HTERT RPE-1 (cell line): Measurements from ENCODE around the gene PLEKHJ1.

ENCODE experiments used
- in situ Hi-C: fragments of 300-500 bp; cut with MboI; formaldehyde crosslinking; loops from 4 replicates; pipeline ENCODE4 v1.14.3; 2020; ENCODE audit warnings: low sequenced_read_pairs

Gene PLEKHJ1

GRCh38 chr19:2270157-2270422 is 34.0 kb upstream of the PLEKHJ1 start:
- in situ Hi-C loops, result no loop called here

GRCh38 chr19:2269244-2270156 is 33.4 kb upstream of the PLEKHJ1 start:
- in situ Hi-C loops, result no loop called here

GRCh38 chr19:2268861-2269243 is 32.7 kb upstream of the PLEKHJ1 start:
- in situ Hi-C loops, result no loop called here

GRCh38 chr19:2268480-2268830 is 32.3 kb upstream of the PLEKHJ1 start:
- in situ Hi-C loops, result no loop called here

GRCh38 chr19:2266183-2266993 is 30.3 kb upstream of the PLEKHJ1 start:
- in situ Hi-C loops, result no loop called here

GRCh38 chr19:2261438-2262172 is 25.5 kb upstream of the PLEKHJ1 start:
- in situ Hi-C loops, result no loop called here

- in situ Hi-C loops, result no loop called here
These were observed 24.2 kb upstream of the PLEKHJ1 start for GRCh38 chr19:2260341-2260805.

GRCh38 chr19:2259336-2259735 is 23.2 kb upstream of the PLEKHJ1 start:
- in situ Hi-C loops, result no loop called here

GRCh38 chr19:2255982-2256685 is 20.0 kb upstream of the PLEKHJ1 start, which contains the start of gene JSRP1:
Gene JSRP1, minus strand, starts transcription at chr19:2256417. Its CDS starts 1,103 bp downstream, at chr19:2255314.
- in situ Hi-C loops, result no loop called here

- in situ Hi-C loops, result no loop called here
These were observed 19.1 kb upstream of the PLEKHJ1 start for GRCh38 chr19:2255112-2255845.

GRCh38 chr19:2254064-2254872 is 18.1 kb upstream of the PLEKHJ1 start:
- in situ Hi-C loops, result no loop called here

- in situ Hi-C loops, result no loop called here
These were observed 17.3 kb upstream of the PLEKHJ1 start for GRCh38 chr19:2253106-2254063.

- in situ Hi-C loops, result no loop called here
These were observed 16.6 kb upstream of the PLEKHJ1 start for GRCh38 chr19:2252797-2253105.

- in situ Hi-C loops, result no loop called here
These were observed 16.1 kb upstream of the PLEKHJ1 start for GRCh38 chr19:2252055-2252796.

GRCh38 chr19:2251106-2252054 is 15.3 kb upstream of the PLEKHJ1 start:
- in situ Hi-C loops, result no loop called here

- in situ Hi-C loops, result no loop called here
These were observed 14.6 kb upstream of the PLEKHJ1 start for GRCh38 chr19:2250766-2251105.
